ENCODE data around the gene AUTS2.

Gene AUTS2

GRCh38 chr7:69665369-69665768 is 67.1 kb downstream of the AUTS2 start:
- no peak overlapping the region for H3K27ac ChIP-seq (ENCODE audit: low read depth, low read length)
- H3K9ac ChIP-seq (ENCODE audit: low read depth in 1 of 2, low read length in 2 of 2), result no peak overlapping the region
- no peaks in the 10 kb centered on the region for H3K4me1 ChIP-seq (ENCODE audit: control insufficient read depth in 1 of 2, insufficient read depth in 2 of 2, low read length in 2 of 2)

DNA sequence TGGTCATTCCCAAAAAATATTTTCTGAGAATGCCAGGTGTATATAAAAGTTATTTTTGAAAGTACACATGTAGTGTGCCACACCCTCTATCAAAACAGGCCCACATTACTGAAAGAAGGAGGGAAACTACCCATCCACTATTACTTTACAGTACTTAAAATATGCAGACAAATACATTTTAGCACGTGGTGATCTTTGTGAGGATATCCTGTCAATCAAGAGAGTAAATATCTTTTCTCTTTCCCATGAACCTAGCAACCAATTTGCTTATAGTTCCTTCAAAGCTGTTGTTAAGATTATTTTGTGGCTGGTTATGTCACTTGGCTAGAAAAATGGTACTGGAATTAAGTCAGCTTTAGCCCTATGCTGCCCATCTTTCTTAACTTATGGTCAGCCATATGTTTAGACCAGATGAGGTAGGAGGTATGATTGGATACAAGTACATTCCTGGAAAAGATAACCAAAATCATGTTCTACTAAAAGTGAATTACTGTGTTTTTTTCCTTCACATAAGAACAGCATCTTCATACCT is 70.1 kb downstream of the AUTS2 start:
- Histone ChIP-seq H3K9me3 (ENCODE audit: control insufficient read depth in 1 of 2, low read length in 2 of 2) (no peaks in the 10 kb centered on the region), H3K27ac (ENCODE audit: low read depth, low read length) (no peak overlapping the region), H3K27me3 (ENCODE audit: control insufficient read depth in 1 of 2, insufficient read depth in 2 of 2, low read length in 2 of 2) (no peaks in the 10 kb centered on the region), H3K9ac (ENCODE audit: low read depth in 1 of 2, low read length in 2 of 2) (no peak overlapping the region), H3K4me1 (ENCODE audit: control insufficient read depth in 1 of 2, insufficient read depth in 2 of 2, low read length in 2 of 2) (no peaks in the 10 kb centered on the region), H3K36me3 (ENCODE audit: control insufficient read depth in 1 of 2, insufficient read depth in 2 of 2, low read length in 2 of 2) (no peaks in the 10 kb centered on the region), H3K4me3 (ENCODE audit: low read depth in 1 of 2, low read length in 2 of 2) (no peak overlapping the region)

More at GRCh38 chr7:69665369-69665768, 67.1 kb downstream of the AUTS2 start:
- no peaks in the 10 kb centered on the region for H3K9me3 ChIP-seq (ENCODE audit: control insufficient read depth in 1 of 2, low read length in 2 of 2)
- H3K4me3 ChIP-seq (ENCODE audit: low read depth in 1 of 2, low read length in 2 of 2), result no peak overlapping the region
- H3K27me3 ChIP-seq (ENCODE audit: control insufficient read depth in 1 of 2, insufficient read depth in 2 of 2, low read length in 2 of 2), result no peaks in the 10 kb centered on the region
- H3K36me3 ChIP-seq (ENCODE audit: control insufficient read depth in 1 of 2, insufficient read depth in 2 of 2, low read length in 2 of 2), result no peaks in the 10 kb centered on the region

DNA sequence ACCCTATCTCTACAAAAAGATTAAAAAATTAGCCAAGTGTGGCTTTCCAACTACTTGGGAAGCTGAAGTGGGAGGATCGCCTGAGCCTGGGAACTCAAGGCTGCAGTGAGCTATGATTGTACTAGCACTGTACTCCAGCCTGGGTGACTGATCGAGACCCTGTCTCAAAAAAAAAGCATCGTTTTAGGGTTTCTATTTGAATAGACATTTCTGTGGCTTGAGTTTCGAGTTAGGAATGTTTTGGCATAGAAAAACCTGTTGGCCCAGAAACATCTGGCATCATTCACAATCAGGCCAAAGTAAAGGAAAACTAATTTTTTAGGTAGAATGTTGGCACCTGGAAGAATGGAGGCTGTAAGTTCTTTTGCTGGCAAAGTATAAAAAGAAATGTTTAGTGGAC is 72.4 kb downstream of the AUTS2 start:
- H3K4me3 ChIP-seq (ENCODE audit: low read depth in 1 of 2, low read length in 2 of 2), result no peak overlapping the region

DNA sequence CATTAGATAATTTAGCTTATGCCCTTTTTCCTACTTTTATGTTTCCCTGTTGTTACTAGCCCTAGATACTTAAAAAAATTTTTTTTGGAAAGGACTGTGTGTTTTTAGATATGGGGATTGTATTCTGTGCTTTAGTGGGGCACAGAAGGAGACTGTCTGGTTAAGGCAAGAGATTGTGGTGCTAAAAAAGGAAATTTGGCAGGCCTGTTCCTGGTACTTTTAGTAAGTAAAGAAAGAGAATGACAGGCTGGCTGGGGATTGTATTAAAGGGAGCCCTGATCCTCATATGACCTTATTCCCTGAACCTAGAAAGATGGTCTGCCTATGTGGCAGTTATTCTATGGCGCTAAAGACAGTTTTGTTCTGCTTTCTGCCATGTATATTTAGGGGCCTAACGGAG is 74.8 kb downstream of the AUTS2 start:
- Histone ChIP-seq H3K9ac (ENCODE audit: low read depth in 1 of 2, low read length in 2 of 2) (no peak overlapping the region), H3K27me3 (ENCODE audit: control insufficient read depth in 1 of 2, insufficient read depth in 2 of 2, low read length in 2 of 2) (no peaks in the 10 kb centered on the region), H3K27ac (ENCODE audit: low read depth, low read length) (no peak overlapping the region), H3K9me3 (ENCODE audit: control insufficient read depth in 1 of 2, low read length in 2 of 2) (no peaks in the 10 kb centered on the region), H3K36me3 (ENCODE audit: control insufficient read depth in 1 of 2, insufficient read depth in 2 of 2, low read length in 2 of 2) (no peaks in the 10 kb centered on the region), H3K4me3 (ENCODE audit: low read depth in 1 of 2, low read length in 2 of 2) (no peak overlapping the region), H3K4me1 (ENCODE audit: control insufficient read depth in 1 of 2, insufficient read depth in 2 of 2, low read length in 2 of 2) (no peaks in the 10 kb centered on the region)

More for the DNA sequence above, 72.4 kb downstream of the AUTS2 start:
- H3K9me3 ChIP-seq (ENCODE audit: control insufficient read depth in 1 of 2, low read length in 2 of 2), result no peaks in the 10 kb centered on the region
- H3K4me1 ChIP-seq (ENCODE audit: control insufficient read depth in 1 of 2, insufficient read depth in 2 of 2, low read length in 2 of 2), result no peaks in the 10 kb centered on the region
- H3K9ac ChIP-seq (ENCODE audit: low read depth in 1 of 2, low read length in 2 of 2), result no peak overlapping the region
- no peaks in the 10 kb centered on the region for H3K27me3 ChIP-seq (ENCODE audit: control insufficient read depth in 1 of 2, insufficient read depth in 2 of 2, low read length in 2 of 2)
- no peak overlapping the region for H3K27ac ChIP-seq (ENCODE audit: low read depth, low read length)
- H3K36me3 ChIP-seq (ENCODE audit: control insufficient read depth in 1 of 2, insufficient read depth in 2 of 2, low read length in 2 of 2), result no peaks in the 10 kb centered on the region

- Histone ChIP-seq H3K4me1 (ENCODE audit: control insufficient read depth in 1 of 2, insufficient read depth in 2 of 2, low read length in 2 of 2) (no peaks in the 10 kb centered on the region), H3K9me3 (ENCODE audit: control insufficient read depth in 1 of 2, low read length in 2 of 2) (no peaks in the 10 kb centered on the region), H3K36me3 (ENCODE audit: control insufficient read depth in 1 of 2, insufficient read depth in 2 of 2, low read length in 2 of 2) (no peaks in the 10 kb centered on the region), H3K27me3 (ENCODE audit: control insufficient read depth in 1 of 2, insufficient read depth in 2 of 2, low read length in 2 of 2) (no peaks in the 10 kb centered on the region), H3K9ac (ENCODE audit: low read depth in 1 of 2, low read length in 2 of 2) (no peak overlapping the region), H3K4me3 (ENCODE audit: low read depth in 1 of 2, low read length in 2 of 2) (no peak overlapping the region), H3K27ac (ENCODE audit: low read depth, low read length) (no peak overlapping the region)
Measured at GRCh38 chr7:69674701-69675182, 76.5 kb downstream of the AUTS2 start.

- H3K27ac ChIP-seq (ENCODE audit: low read depth, low read length), result no peak overlapping the region
- no peaks in the 10 kb centered on the region for H3K9me3 ChIP-seq (ENCODE audit: control insufficient read depth in 1 of 2, low read length in 2 of 2)
- H3K36me3 ChIP-seq (ENCODE audit: control insufficient read depth in 1 of 2, insufficient read depth in 2 of 2, low read length in 2 of 2), result no peaks in the 10 kb centered on the region
Measured at GRCh38 chr7:69676247-69676646, 78.0 kb downstream of the AUTS2 start.

DNA sequence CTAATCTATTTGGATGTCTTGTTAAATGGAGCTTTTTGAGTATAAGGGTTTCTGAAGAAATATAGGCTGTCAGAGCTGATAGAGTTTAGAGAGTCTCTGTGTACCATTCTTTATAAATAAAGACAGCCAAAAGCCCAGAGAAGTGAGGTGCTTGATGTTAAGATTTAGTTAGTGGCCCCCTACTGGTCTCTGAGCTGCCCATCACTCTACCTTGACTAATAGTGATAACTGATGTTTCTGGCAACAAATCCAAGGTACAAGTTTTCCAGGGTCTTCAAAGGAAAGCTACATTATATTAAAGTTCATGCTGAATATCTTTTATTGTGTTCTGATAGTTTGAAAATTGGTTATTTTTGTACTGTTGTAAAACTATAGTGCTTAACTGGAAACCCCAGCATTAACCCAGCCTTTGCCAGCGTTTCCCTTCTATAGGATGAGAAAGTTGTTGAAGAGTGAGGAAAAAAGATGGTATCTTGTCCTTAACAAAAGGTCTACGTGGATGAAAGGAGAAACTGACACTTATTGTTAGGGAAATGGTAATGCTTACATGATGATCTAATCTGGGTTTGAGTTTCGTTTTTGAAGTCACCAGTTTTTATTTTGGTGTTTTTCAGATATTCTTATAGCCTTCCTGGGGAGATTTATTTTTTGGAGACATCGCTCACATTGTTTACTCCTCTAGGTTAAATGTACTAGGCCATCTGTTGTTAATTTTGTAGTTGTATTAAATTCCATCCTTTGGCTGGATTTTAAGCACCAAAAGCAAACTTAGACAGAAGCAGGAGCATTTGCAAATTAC is 79.0 kb downstream of the AUTS2 start:
- H3K9me3 ChIP-seq (ENCODE audit: control insufficient read depth in 1 of 2, low read length in 2 of 2), result no peaks in the 10 kb centered on the region
- no peak overlapping the region for H3K4me3 ChIP-seq (ENCODE audit: low read depth in 1 of 2, low read length in 2 of 2)
- no peaks in the 10 kb centered on the region for H3K27me3 ChIP-seq (ENCODE audit: control insufficient read depth in 1 of 2, insufficient read depth in 2 of 2, low read length in 2 of 2)
- H3K9ac ChIP-seq (ENCODE audit: low read depth in 1 of 2, low read length in 2 of 2), result no peak overlapping the region
- no peaks in the 10 kb centered on the region for H3K4me1 ChIP-seq (ENCODE audit: control insufficient read depth in 1 of 2, insufficient read depth in 2 of 2, low read length in 2 of 2)
- no peaks in the 10 kb centered on the region for H3K36me3 ChIP-seq (ENCODE audit: control insufficient read depth in 1 of 2, insufficient read depth in 2 of 2, low read length in 2 of 2)
- H3K27ac ChIP-seq (ENCODE audit: low read depth, low read length), result no peak overlapping the region

More at GRCh38 chr7:69676247-69676646, 78.0 kb downstream of the AUTS2 start:
- Histone ChIP-seq H3K4me3 (ENCODE audit: low read depth in 1 of 2, low read length in 2 of 2) (no peak overlapping the region), H3K27me3 (ENCODE audit: control insufficient read depth in 1 of 2, insufficient read depth in 2 of 2, low read length in 2 of 2) (no peaks in the 10 kb centered on the region), H3K9ac (ENCODE audit: low read depth in 1 of 2, low read length in 2 of 2) (no peak overlapping the region), H3K4me1 (ENCODE audit: control insufficient read depth in 1 of 2, insufficient read depth in 2 of 2, low read length in 2 of 2) (no peaks in the 10 kb centered on the region)

- no peaks in the 10 kb centered on the region for H3K9me3 ChIP-seq (ENCODE audit: control insufficient read depth in 1 of 2, low read length in 2 of 2)
- no peaks in the 10 kb centered on the region for H3K4me1 ChIP-seq (ENCODE audit: control insufficient read depth in 1 of 2, insufficient read depth in 2 of 2, low read length in 2 of 2)
- no peak overlapping the region for H3K27ac ChIP-seq (ENCODE audit: low read depth, low read length)
- no peaks in the 10 kb centered on the region for H3K36me3 ChIP-seq (ENCODE audit: control insufficient read depth in 1 of 2, insufficient read depth in 2 of 2, low read length in 2 of 2)
- no peak overlapping the region for H3K9ac ChIP-seq (ENCODE audit: low read depth in 1 of 2, low read length in 2 of 2)
- no peak overlapping the region for H3K4me3 ChIP-seq (ENCODE audit: low read depth in 1 of 2, low read length in 2 of 2)
- H3K27me3 ChIP-seq (ENCODE audit: control insufficient read depth in 1 of 2, insufficient read depth in 2 of 2, low read length in 2 of 2), result no peaks in the 10 kb centered on the region
Measured at GRCh38 chr7:69677881-69678493, 79.7 kb downstream of the AUTS2 start.

- Histone ChIP-seq H3K4me1 (ENCODE audit: control insufficient read depth in 1 of 2, insufficient read depth in 2 of 2, low read length in 2 of 2) (no peaks in the 10 kb centered on the region), H3K4me3 (ENCODE audit: low read depth in 1 of 2, low read length in 2 of 2) (no peak overlapping the region), H3K27me3 (ENCODE audit: control insufficient read depth in 1 of 2, insufficient read depth in 2 of 2, low read length in 2 of 2) (no peaks in the 10 kb centered on the region), H3K36me3 (ENCODE audit: control insufficient read depth in 1 of 2, insufficient read depth in 2 of 2, low read length in 2 of 2) (no peaks in the 10 kb centered on the region), H3K9ac (ENCODE audit: low read depth in 1 of 2, low read length in 2 of 2) (no peak overlapping the region), H3K9me3 (ENCODE audit: control insufficient read depth in 1 of 2, low read length in 2 of 2) (no peaks in the 10 kb centered on the region), H3K27ac (ENCODE audit: low read depth, low read length) (no peak overlapping the region)
Measured at GRCh38 chr7:69678494-69679187, 80.4 kb downstream of the AUTS2 start.

DNA sequence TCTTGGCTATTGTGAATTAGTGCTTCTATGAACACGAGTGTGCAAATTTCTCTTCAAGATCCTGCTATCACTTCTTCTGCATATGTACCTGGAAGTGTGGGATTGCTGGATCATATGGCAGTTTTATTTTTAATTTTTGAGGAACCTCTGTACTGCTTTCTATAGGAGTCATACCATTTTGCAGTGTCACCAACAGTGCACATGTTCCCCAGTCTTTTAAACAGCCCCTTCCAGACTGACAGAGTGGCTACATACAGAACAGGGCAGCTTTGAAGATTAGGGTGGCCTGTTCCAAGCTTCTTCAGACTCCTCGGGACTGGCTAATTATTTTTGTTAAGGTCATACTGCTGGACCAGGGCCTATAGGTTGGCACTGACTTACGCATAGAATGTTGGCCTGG is 82.9 kb downstream of the AUTS2 start:
- no peaks in the 10 kb centered on the region for H3K36me3 ChIP-seq (ENCODE audit: control insufficient read depth in 1 of 2, insufficient read depth in 2 of 2, low read length in 2 of 2)
- H3K4me1 ChIP-seq (ENCODE audit: control insufficient read depth in 1 of 2, insufficient read depth in 2 of 2, low read length in 2 of 2), result no peaks in the 10 kb centered on the region
- no peak overlapping the region for H3K27ac ChIP-seq (ENCODE audit: low read depth, low read length)

More for the DNA sequence above, 82.9 kb downstream of the AUTS2 start:
- Histone ChIP-seq H3K9me3 (ENCODE audit: control insufficient read depth in 1 of 2, low read length in 2 of 2) (no peaks in the 10 kb centered on the region), H3K27me3 (ENCODE audit: control insufficient read depth in 1 of 2, insufficient read depth in 2 of 2, low read length in 2 of 2) (no peaks in the 10 kb centered on the region), H3K4me3 (ENCODE audit: low read depth in 1 of 2, low read length in 2 of 2) (no peak overlapping the region), H3K9ac (ENCODE audit: low read depth in 1 of 2, low read length in 2 of 2) (no peak overlapping the region)
